ENCODE measurements around the gene ZNF736.
"Not testable (repeated sequence)": the region's sequence is repeated elsewhere in the genome, so short reads cannot be mapped to it uniquely, and the experiment has no call there.

Gene ZNF736

GRCh38 chr7:64313740-64314491, at the start of gene ZNF736:
Gene ZNF736 (plus strand): TSS chr7:64313961. CDS start chr7:64314151, 190 bp downstream.
- DNase-seq (ENCODE audit: low spot score), result peak; percentile 66

GRCh38 chr7:64266341-64266919, 47.3 kb upstream of the ZNF736 start:
- no peak for DNase-seq (ENCODE audit: low spot score)

- DNase-seq (ENCODE audit: low spot score), result no peak
These were observed 36.1 kb upstream of the ZNF736 start for GRCh38 chr7:64277630-64278029.

GRCh38 chr7:64294701-64295420, 18.9 kb upstream of the ZNF736 start:
- no peak for DNase-seq (ENCODE audit: low spot score)

- DNase-seq (ENCODE audit: low spot score), result not testable (repeated sequence)
These were observed 16.3 kb upstream of the ZNF736 start for GRCh38 chr7:64297418-64297817.

GRCh38 chr7:64300641-64301405, 12.9 kb upstream of the ZNF736 start:
- DNase-seq (ENCODE audit: low spot score), result no peak

- peak; percentile 46 for DNase-seq (ENCODE audit: low spot score)
These were observed 6.3 kb upstream of the ZNF736 start for GRCh38 chr7:64307254-64308015.

- no peak for DNase-seq (ENCODE audit: low spot score)
These were observed 5.8 kb upstream of the ZNF736 start for GRCh38 chr7:64308016-64308270.

- DNase-seq (ENCODE audit: low spot score), result no peak
These were observed 3.3 kb upstream of the ZNF736 start for GRCh38 chr7:64310426-64310825.

- no peak for DNase-seq (ENCODE audit: low spot score)
These were observed 935 bp upstream of the ZNF736 start for GRCh38 chr7:64312826-64313225.

- no peak for DNase-seq (ENCODE audit: low spot score)
These were observed 805 bp downstream of the ZNF736 start for GRCh38 chr7:64314566-64314965.

- DNase-seq (ENCODE audit: low spot score), result not testable (repeated sequence)
These were observed 2.4 kb downstream of the ZNF736 start for GRCh38 chr7:64316031-64316742.

GRCh38 chr7:64320547-64321513, 7.1 kb downstream of the ZNF736 start:
- no peak for DNase-seq (ENCODE audit: low spot score)

GRCh38 chr7:64324166-64324565, 10.4 kb downstream of the ZNF736 start:
- DNase-seq (ENCODE audit: low spot score), result not testable (repeated sequence)

- not testable (repeated sequence) for DNase-seq (ENCODE audit: low spot score)
These were observed 35.0 kb downstream of the ZNF736 start for GRCh38 chr7:64348713-64349210.

GRCh38 chr7:64359543-64359942, 45.8 kb downstream of the ZNF736 start:
- DNase-seq (ENCODE audit: low spot score), result no peak

- DNase-seq (ENCODE audit: low spot score), result no peak
These were observed 57.4 kb downstream of the ZNF736 start for GRCh38 chr7:64371116-64371515.

GRCh38 chr7:64373017-64373416, 59.3 kb downstream of the ZNF736 start:
- DNase-seq (ENCODE audit: low spot score), result no peak

GRCh38 chr7:64400401-64400800, 86.6 kb downstream of the ZNF736 start:
- no peak for DNase-seq (ENCODE audit: low spot score)

Data from iPS-NIHi11 (cell line).